Stimulated activated CD4-positive, alpha-beta T cell treated with anti-CD3 and anti-CD28 coated beads, Interleukin-12 subunit alpha, Interleukin-12 subunit beta, amount 100 ng/mL, for 24 hours (primary cell): ENCODE measurements around the gene BACH2.

Experiments
- DNase-seq, 2 experiments: peaks; one replicate each; pipeline ENCODE4 v3.0.0-alpha.2; 2020; ENCODE audit warnings: low read depth in 2 of 2

The BACH2 gene

GRCh38 chr6:90096818-90097217, 199.8 kb downstream of the BACH2 start:
- no peak for DNase-seq

DNA sequence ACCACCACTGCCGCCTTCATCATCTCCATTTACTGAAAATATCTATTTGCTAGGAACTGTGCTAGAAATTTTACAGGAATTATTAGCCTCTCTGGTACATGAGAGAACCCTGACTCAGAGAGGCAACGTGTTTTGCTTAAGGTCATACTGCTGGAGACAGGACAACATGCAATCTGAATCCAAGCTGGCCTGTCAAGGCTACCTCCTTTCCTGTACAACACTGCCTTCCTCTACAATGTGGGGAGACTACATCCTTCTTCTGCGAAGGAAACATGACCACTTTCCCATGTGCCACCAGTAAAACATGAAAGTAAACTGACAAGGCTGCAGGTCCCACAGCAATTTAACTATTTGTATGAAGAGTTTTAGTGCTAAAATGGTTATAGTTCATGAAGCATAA, 200.9 kb downstream of the BACH2 start:
- no peak for DNase-seq

- no peak for DNase-seq
Observed at GRCh38 chr6:90095145-90095544, 201.5 kb downstream of the BACH2 start.

DNA sequence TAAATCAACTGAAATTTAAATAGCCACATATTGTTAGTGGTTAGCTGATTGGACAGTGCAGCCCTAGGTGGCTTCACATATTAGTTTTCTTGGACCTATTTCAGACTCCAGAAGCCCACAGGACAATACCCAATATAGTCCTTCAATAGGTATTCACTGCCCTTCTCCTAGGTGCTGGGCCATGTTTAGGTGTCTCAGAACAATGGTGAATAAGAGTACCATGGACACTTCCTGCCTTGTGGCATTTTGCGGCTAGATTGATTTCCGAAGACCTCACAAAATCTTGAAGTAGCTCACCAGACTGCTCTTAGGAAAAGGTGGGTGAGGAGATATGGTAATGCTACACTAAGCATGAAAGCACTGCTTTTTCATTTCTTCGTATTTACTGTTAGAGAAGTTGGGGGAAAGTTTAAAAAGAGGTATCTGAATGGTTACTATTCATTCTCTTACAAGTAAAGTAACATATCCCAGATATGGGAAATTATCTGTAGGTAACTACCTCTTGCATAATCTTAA, 203.0 kb downstream of the BACH2 start:
- no peak for DNase-seq

DNA sequence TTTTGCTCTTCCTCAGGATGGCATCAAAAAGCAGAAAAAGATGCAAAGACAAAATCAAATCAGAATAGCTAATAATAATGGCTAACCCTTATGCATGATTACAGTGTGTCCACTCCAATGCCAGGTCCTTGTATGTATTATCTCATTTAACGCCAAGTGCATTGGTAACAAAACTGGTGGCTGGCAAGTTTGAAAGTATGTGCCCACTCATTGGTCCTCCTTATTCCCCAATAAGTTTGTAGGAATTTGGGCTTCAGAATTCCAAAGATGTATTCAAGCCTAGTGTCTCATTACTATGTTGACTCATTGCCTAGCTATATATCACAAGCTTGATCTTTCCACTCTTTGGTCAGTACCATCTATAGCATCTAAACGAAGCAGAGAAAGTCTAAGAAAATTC, 205.8 kb downstream of the BACH2 start:
- no peak for DNase-seq

- no peak for DNase-seq
Observed at GRCh38 chr6:90088009-90088408, 208.6 kb downstream of the BACH2 start.

DNA sequence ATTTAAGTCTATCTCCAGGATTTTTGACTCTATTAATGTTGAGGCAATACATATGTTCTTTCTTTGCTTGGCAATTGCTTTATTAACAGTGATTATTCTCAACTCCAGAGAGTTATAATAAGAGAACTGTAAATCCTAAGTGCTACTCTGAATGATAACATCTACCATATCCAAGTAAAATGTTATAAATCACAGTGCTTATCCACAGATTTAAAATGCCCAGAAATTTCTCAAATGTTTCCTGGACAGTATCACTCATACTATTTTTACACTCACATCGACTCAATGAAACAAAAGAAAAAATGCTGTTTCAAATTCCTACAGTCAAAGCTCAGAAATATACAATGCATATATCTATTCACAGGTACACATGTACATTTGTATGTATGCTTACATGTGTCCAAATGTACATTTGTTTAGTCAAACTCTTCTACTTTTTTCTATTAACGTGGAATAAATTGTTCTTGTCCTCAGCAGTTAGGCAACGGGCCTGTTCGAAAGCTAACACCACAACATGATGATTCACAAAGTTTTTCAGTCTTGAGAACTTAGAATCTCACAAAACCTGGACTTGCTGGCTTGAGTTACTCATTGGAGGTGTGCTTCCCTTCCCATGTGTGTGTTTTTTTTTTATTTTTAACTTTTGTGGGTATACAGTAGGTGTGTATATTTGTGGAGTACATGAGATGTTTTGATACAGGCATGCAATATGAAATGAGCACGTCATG, 209.4 kb downstream of the BACH2 start:
- DNase-seq = no peak

DNA sequence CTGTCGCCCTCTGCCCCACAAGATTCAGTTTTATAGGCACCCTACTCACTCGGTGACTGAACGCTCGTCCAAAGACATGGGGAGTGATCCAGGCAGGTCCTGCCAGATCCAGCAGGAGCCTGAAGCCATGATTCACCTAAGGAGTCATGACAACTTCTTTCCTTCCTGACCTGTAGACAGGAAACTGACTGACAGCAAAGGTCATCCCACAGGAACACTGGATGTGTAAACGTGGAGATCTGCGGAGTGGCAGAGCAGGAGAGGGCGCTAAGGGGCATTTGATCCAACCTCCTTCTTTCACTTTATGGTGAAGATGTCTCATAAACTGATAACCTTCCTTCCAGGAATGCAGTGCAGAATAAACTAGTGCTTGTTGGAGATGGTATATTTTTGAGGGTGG, 210.1 kb downstream of the BACH2 start:
- no peak for DNase-seq

DNA sequence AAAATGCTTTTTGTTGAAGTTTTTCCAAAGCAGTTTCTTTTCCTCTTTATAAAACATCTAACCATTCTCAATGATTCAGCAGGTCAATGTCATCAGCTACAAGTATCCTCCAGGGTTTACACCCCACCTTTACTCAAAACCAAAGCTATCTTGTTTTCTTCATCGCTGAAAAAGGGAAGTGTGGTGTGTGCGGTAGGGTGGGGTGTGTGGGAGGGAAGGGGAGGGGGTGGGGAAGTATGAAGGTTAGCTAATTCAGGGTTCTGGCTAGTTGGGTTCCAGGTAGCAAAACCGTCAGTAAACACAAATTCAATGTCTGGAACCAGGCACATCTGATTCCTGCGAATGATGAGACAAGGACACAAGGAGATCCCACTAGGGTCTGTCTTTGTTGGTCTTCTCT, 212.8 kb downstream of the BACH2 start:
- peak in 1 of 2 experiments; percentile 38 for DNase-seq

- DNase-seq = no peak
Observed at GRCh38 chr6:90082847-90083246, 213.8 kb downstream of the BACH2 start.

GRCh38 chr6:90080876-90081481, 215.7 kb downstream of the BACH2 start:
- DNase-seq = peak; percentile 55 to 72

DNA sequence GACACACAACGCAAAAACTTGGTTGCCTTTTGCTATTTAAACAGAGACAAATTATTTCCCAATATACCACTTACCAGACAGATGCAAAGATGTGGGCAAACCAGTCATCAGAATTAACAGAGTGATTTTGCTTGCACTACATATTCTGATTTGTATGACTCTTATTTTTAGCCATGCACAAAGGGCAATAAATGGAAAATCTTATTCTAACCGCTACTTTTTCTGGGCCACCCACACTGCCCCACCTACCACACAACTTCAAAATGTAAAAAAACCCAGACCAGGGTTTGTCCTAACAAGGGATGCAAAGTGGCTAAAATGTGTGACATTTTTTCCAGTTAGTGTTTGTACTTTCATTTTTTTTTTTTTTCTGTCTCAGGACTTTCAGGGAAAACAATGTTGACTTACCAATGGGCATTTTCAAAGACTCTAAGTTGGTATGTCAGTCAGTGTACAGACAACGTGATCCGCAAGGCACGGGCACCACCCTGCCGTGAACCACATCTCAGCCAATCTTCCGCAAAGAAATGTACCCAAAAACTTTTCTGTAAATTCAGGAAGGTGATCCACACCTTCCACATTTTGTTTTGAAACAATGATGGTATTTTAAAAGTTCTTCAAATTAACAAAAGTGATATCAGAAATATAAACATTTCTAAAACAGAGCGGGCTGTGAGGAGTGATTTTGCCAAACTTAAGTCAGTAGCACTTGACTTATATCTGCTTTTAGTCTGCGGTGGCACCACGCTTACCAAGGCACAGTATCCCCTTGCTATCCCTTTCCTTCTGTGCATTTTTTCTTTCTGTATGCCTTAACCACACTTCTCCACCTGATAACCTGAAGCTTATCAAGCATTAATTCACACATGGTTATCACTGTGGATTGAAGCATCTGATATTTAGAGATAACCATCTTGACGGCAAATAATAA, 216.8 kb downstream of the BACH2 start:
- peak in 1 of 2 experiments; percentile 45 for DNase-seq

- DNase-seq = peak; percentile 64 to 76
Observed at GRCh38 chr6:90078513-90079289, 217.9 kb downstream of the BACH2 start.

GRCh38 chr6:90076511-90077415, 219.9 kb downstream of the BACH2 start:
- no peak for DNase-seq

- no peak for DNase-seq
Observed at GRCh38 chr6:90074161-90074850, 222.3 kb downstream of the BACH2 start.

GRCh38 chr6:90072935-90073464, 223.6 kb downstream of the BACH2 start:
- DNase-seq = no peak

DNA sequence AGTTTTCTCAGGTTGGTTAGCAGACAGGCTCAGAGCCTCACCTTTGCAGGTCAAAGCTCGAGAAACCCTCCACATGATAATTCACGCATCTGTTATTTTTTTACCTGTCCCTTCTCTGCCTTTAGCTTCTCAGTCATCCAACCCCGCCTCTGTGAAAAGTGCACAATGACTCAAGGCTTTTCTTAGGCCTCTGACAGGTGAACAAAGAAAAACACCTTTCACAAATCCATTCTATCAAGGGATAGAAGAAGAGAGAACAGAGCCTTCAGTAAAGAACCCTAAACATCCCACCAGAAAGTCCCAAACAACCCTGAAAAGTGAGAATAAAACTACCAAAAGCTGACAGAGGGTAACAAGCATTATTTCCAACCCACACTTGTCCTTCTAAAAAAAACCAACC, 224.1 kb downstream of the BACH2 start:
- no peak for DNase-seq

DNA sequence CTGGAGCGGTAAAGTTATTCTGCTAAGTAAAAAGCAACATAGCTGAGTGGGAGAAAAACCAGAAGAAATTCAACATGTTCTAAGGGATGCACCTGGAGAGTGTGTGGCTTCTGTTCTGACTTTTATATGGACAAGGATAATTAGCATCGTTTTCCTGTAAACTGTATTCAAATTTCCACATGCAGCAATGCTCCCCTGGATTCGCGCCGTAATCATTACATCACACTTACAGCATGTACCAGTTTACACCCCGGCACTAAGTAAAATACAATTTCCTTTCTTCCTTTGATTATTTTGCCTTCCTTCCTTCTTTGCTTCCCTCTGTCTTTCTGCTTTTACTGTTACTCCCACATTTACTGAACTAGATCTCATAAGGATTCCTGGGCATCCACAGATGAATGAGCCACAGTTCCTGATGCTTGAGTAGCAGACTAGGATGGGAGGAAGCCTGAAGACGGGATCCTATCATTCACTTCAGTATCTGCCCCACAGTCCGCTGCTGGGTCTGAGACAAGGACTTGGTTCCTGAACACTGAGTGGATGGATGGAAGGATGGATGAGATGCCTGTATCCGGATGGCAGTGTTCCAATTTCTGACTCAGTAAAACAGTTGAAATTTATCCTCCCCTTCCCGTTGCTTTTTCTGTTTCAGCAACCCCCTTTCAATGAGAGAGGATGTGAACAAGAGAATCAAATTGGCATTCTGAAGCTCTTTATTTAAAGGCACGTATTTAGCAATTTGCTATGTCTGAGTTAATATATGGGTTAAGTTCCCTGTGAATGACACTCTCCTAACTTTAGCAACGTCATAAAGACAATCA, 227.7 kb downstream of the BACH2 start:
- no peak for DNase-seq

- DNase-seq = no peak
Observed at GRCh38 chr6:90068264-90068663, 228.4 kb downstream of the BACH2 start.
